ENCODE results near the gene ERMP1.

Gene ERMP1

GRCh38 chr9:5852987-5853386 is 20.1 kb upstream of the ERMP1 start:
- DNase-seq = no peak

- peak in 1 of 5 donors; percentile 91 for DNase-seq
Measured at GRCh38 chr9:5851445-5851844, 18.5 kb upstream of the ERMP1 start.

- DNase-seq = no peak
Measured at GRCh38 chr9:5850724-5851122, 17.8 kb upstream of the ERMP1 start.

- no peak for DNase-seq
Measured at GRCh38 chr9:5848372-5848882, 15.5 kb upstream of the ERMP1 start.

GRCh38 chr9:5846501-5846921 is 13.6 kb upstream of the ERMP1 start:
- no peak for DNase-seq

- DNase-seq = no peak
Measured at GRCh38 chr9:5846096-5846495, 13.2 kb upstream of the ERMP1 start.

GRCh38 chr9:5845157-5845531 is 12.2 kb upstream of the ERMP1 start:
- DNase-seq = no peak

- DNase-seq = peak in 1 of 5 donors; percentile 40
Measured at GRCh38 chr9:5843794-5844471, 11.0 kb upstream of the ERMP1 start.

GRCh38 chr9:5842929-5843793 is 10.2 kb upstream of the ERMP1 start:
- no peak for DNase-seq

- DNase-seq = peak in 4 of 5 donors; percentile 8 to 89 (median 26)
Measured at GRCh38 chr9:5841771-5842573, 9.1 kb upstream of the ERMP1 start.

- DNase-seq = no peak
Measured at GRCh38 chr9:5840788-5841187, 7.9 kb upstream of the ERMP1 start.

GRCh38 chr9:5839572-5839902 is 6.6 kb upstream of the ERMP1 start:
- no peak for DNase-seq

- peak in 1 of 5 donors; percentile 20 for DNase-seq
Measured at GRCh38 chr9:5838884-5839571, 6.1 kb upstream of the ERMP1 start.

GRCh38 chr9:5835808-5836207 is 2.9 kb upstream of the ERMP1 start:
- DNase-seq = no peak

GRCh38 chr9:5834214-5834613 is 1.3 kb upstream of the ERMP1 start:
- no peak for DNase-seq

- peak in 1 of 5 donors; percentile 11 for DNase-seq
Measured at GRCh38 chr9:5832071-5832537, 813 bp downstream of the ERMP1 start.

- no peak for DNase-seq
Measured at GRCh38 chr9:5825895-5826622, 6.9 kb downstream of the ERMP1 start.

- no peak for DNase-seq
Measured at GRCh38 chr9:5825223-5825622, 7.7 kb downstream of the ERMP1 start.

GRCh38 chr9:5820425-5820824 is 12.5 kb downstream of the ERMP1 start:
- DNase-seq = no peak

GRCh38 chr9:5819174-5819573 is 13.7 kb downstream of the ERMP1 start:
- DNase-seq = no peak

- no peak for DNase-seq
Measured at GRCh38 chr9:5818424-5819142, 14.3 kb downstream of the ERMP1 start.

Data from T-helper 1 cell (primary cell).